ENCODE measurements around the gene KIRREL3. TPM values are rescaled to one million over a fixed set of nuclear protein-coding genes. Genes with fewer than 3 reads are reported as not detected.

KIRREL3 gene
- total and polyA plus RNA-seq, 4 donors, result 0.02 to 0.71 (median 0.15) TPM; not detected in 1

DNA sequence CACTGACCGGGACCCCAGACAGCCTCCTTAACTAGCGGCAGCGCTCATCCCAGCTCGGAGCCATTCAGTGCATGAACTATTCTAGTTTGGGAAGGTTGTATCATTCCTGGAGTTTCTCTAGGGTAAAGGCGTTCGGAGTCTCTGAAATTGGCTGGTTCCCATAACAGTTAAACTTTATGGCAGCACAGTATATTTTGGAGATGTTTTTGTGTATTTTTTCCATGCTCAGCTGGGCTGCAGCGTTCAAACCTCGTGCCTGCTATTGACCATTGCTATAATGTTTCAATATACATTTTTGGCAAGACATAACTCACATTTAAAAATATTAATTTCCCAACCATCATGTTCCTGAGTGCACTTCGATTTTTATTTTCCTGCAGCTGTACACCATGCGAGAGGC, 475.4 kb downstream of the KIRREL3 start:
- DNase-seq (peak in 1 of 3 donors; percentile 36), ATAC-seq (ENCODE audit: insufficient read depth, low FRiP score) (no peak)
- no peaks in the 10 kb centered on the region for H3K36me3 ChIP-seq (ENCODE audit: control insufficient read depth in 4 of 4, insufficient read depth in 4 of 4, low read length in 4 of 4)
- H3K9ac ChIP-seq (ENCODE audit: insufficient read depth in 1 of 2, low read length in 2 of 2), result no peak overlapping the region
- H3K4me3 ChIP-seq, result no peak overlapping the region
- no peak overlapping the region for H3K27ac ChIP-seq (ENCODE audit: low read depth in 1 of 2, low read length in 1 of 2)
- TF ChIP-seq CTCF (IDR thresholded peaks at IDR 0.05; ENCODE audit: control extremely low read depth, extremely low read depth), result no peak
- peaks cover 0 to 3% (median 0%) of the 10 kb centered on the region in 3 donors for H3K27me3 ChIP-seq (ENCODE audit: control insufficient read depth in 3 of 3, insufficient read depth in 3 of 3, low read length in 2 of 3)
- WGBS, 2 donors, result 82 to 92% methylated on average over 10 of the region's 10 CpGs
- H3K4me1 ChIP-seq (ENCODE audit: control insufficient read depth in 5 of 5, insufficient read depth in 5 of 5, low read length in 5 of 5), result peaks cover 0 to 29% (median 0%) of the 10 kb centered on the region in 5 donors
- H3K9me3 ChIP-seq (ENCODE audit: control insufficient read depth in 4 of 4, insufficient read depth in 3 of 4, low read length in 3 of 4), result peaks cover 0 to 3% (median 0%) of the 10 kb centered on the region in 4 donors

- no peak overlapping the region for H3K4me3 ChIP-seq
- peak in 2 of 3 donors; percentile 35 to 60 for DNase-seq
- peaks cover 0 to 28% (median 0%) of the 10 kb centered on the region in 5 donors for H3K4me1 ChIP-seq (ENCODE audit: control insufficient read depth in 5 of 5, insufficient read depth in 5 of 5, low read length in 5 of 5)
- H3K27me3 ChIP-seq (ENCODE audit: control insufficient read depth in 3 of 3, insufficient read depth in 3 of 3, low read length in 2 of 3), result peaks cover 0 to 3% (median 0%) of the 10 kb centered on the region in 3 donors
- peaks cover 0 to 3% (median 0%) of the 10 kb centered on the region in 4 donors for H3K9me3 ChIP-seq (ENCODE audit: control insufficient read depth in 4 of 4, insufficient read depth in 3 of 4, low read length in 3 of 4)
- H3K27ac ChIP-seq (ENCODE audit: low read depth in 1 of 2, low read length in 1 of 2), result no peak overlapping the region
- H3K36me3 ChIP-seq (ENCODE audit: control insufficient read depth in 4 of 4, insufficient read depth in 4 of 4, low read length in 4 of 4), result no peaks in the 10 kb centered on the region
- TF ChIP-seq CTCF (IDR thresholded peaks at IDR 0.05; ENCODE audit: control extremely low read depth, extremely low read depth), result no peak
- 70 to 81% methylated on average over 4 of the region's 4 CpGs for WGBS, 2 donors
- no peak overlapping the region for H3K9ac ChIP-seq (ENCODE audit: insufficient read depth in 1 of 2, low read length in 2 of 2)
- ATAC-seq (ENCODE audit: insufficient read depth, low FRiP score), result no peak
Measured at GRCh38 chr11:126523441-126524205, 476.9 kb downstream of the KIRREL3 start.

GRCh38 chr11:126522606-126523005, 478.0 kb downstream of the KIRREL3 start:
- Histone ChIP-seq H3K27ac (ENCODE audit: low read depth in 1 of 2, low read length in 1 of 2) (no peak overlapping the region), H3K36me3 (ENCODE audit: control insufficient read depth in 4 of 4, insufficient read depth in 4 of 4, low read length in 4 of 4) (no peaks in the 10 kb centered on the region), H3K4me3 (no peak overlapping the region), H3K4me1 (ENCODE audit: control insufficient read depth in 5 of 5, insufficient read depth in 5 of 5, low read length in 5 of 5) (peaks cover 0 to 18% (median 0%) of the 10 kb centered on the region in 5 donors), H3K9me3 (ENCODE audit: control insufficient read depth in 4 of 4, insufficient read depth in 3 of 4, low read length in 3 of 4) (peaks cover 0 to 3% (median 0%) of the 10 kb centered on the region in 4 donors), H3K27me3 (ENCODE audit: control insufficient read depth in 3 of 3, insufficient read depth in 3 of 3, low read length in 2 of 3) (peaks cover 0 to 3% (median 0%) of the 10 kb centered on the region in 3 donors), H3K9ac (ENCODE audit: insufficient read depth in 1 of 2, low read length in 2 of 2) (no peak overlapping the region)
- TF ChIP-seq CTCF (IDR thresholded peaks at IDR 0.05; ENCODE audit: control extremely low read depth, extremely low read depth), result no peak
- WGBS, 2 donors, result 80 to 91% methylated on average over 7 of the region's 7 CpGs
- DNase-seq (no peak), ATAC-seq (ENCODE audit: insufficient read depth, low FRiP score) (no peak)
